HG02678 (cell line): ENCODE data around the gene TNRC18.
"Not testable (repeated sequence)": the region's sequence is repeated elsewhere in the genome, so short reads cannot be mapped to it uniquely, and the experiment has no call there.

ENCODE experiments used
- ATAC-seq: cut with Tn5 transposase; IDR thresholded peaks from one replicate; pipeline ENCODE4 v1.9.1; 2021; ENCODE audit warnings: mild to moderate bottlenecking, moderate library complexity; ENCODE audit not compliant: unreplicated experiment

TNRC18 gene

GRCh38 chr7:5275510-5275909 lies 148.1 kb downstream of the TNRC18 start:
- not testable (repeated sequence) for ATAC-seq

- ATAC-seq: not testable (repeated sequence)
These were observed 148.6 kb downstream of the TNRC18 start for GRCh38 chr7:5274985-5275431.

GRCh38 chr7:5274441-5274840 lies 149.2 kb downstream of the TNRC18 start:
- no peak for ATAC-seq

- ATAC-seq: not testable (repeated sequence)
These were observed 149.7 kb downstream of the TNRC18 start for GRCh38 chr7:5273831-5274405.

- ATAC-seq: no peak
These were observed 152.8 kb downstream of the TNRC18 start for GRCh38 chr7:5270788-5271187.

GRCh38 chr7:5269992-5270657 lies 153.5 kb downstream of the TNRC18 start:
- ATAC-seq: not testable (repeated sequence)

DNA sequence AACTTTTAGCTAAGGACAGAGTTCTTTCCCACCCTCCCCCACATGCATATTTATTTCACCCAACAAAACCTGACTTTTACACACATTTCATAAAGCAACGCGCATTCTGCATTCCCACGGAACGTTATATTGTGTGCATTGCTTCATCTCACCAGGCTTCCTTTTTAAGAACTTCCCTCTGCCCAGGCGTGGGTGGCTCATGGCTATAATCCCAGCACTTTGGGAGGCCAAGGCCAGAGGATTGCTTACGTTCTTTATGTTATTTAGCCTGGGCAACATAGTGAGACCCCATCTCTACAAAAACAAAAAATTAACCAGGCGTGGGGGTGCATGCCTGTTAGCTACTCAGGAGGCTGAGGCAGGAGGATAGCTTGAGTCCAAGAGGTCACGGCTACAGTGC lies 155.8 kb downstream of the TNRC18 start:
- not testable (repeated sequence) for ATAC-seq

- no peak for ATAC-seq
These were observed 157.2 kb downstream of the TNRC18 start for GRCh38 chr7:5266191-5267028.

- ATAC-seq: no peak
These were observed 158.1 kb downstream of the TNRC18 start for GRCh38 chr7:5265320-5266190.

GRCh38 chr7:5263066-5263465 lies 160.6 kb downstream of the TNRC18 start:
- ATAC-seq: not testable (repeated sequence)

DNA sequence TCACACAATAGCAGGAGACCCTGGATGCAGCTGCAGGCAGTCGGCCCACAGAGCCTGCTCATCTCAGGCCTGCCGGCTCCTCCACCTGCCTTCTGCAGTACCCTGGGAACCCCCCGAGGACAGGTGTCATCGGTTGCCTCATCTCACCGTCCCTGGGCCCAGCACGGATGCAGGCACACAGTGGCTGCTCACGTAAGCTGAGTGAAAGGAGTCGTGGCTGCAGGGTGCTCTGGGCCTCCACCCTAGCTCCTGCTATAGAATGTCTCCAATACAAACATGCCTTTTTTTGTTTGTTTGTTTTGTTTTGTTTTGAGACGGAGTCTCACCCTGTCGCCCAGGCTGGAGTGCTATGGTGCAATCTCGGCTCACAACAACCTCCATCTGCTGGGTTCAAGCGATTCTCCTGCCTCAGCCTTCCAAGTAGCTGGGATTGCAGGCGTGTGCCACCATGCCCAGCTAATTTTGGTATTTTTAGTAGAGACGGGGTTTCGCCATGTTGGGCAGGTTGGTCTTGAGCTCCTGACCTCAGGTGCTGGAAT lies 163.0 kb downstream of the TNRC18 start:
- ATAC-seq: not testable (repeated sequence)
